Measurements from ENCODE around the gene GYG2. TPM values are rescaled to one million over a fixed set of nuclear protein-coding genes. Genes with fewer than 3 reads are reported as not detected.

Gene GYG2
- total RNA-seq, 4 donors from 2014 or later, result 3.8 to 13.7 (median 8.5) TPM

DNA sequence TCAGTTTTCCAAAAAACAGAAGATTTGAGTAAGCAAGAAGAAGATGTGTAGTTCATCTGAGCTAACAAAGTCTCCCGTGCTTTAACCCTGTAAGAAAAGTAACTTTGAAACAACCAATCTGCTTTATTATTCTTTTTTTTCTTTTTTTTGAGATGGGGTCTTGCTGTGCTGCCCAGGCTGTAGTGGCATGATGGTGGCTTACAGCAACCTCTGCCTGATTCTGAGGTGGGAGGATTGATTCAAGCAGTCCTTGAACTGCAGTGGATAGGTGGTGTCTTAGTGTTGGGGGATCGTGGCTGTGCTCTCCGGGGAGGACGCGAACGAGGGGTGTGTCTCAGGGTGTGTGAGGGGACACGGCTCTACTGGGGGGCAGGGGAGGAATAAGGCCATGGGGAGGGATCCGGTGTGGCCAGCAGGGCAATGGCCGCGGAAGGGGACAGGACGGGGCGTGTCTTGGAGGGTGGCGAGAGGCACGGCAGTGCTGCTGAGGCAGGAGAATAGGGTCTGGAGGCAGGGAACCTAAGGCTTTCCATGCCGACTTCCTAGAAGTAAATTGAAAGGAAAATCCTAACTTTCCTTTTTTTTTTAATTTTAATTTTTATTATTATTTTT is 98.0 kb downstream of the GYG2 start:
- no peaks in the 10 kb centered on the region for H3K27me3 ChIP-seq
- 72 to 95% methylated on average over 4 to 10 of the region's 15 CpGs for WGBS, 2 donors (ENCODE audit: low coverage in 1 of 2)
- peak overlapping the region in 2 of 4 donors; percentile 94 to 99 for H3K27ac ChIP-seq
- no peaks in the 10 kb centered on the region for H3K9me3 ChIP-seq
- H3K36me3 ChIP-seq, result peaks cover 0 to 23% of the 10 kb centered on the region in 2 donors
- no peak for TF ChIP-seq EP300 (IDR thresholded peaks at IDR 0.05)
- TF ChIP-seq CTCF (IDR thresholded peaks at IDR 0.05), result no peak
- TF ChIP-seq POLR2A (IDR thresholded peaks at IDR 0.05), result no peak
- TF ChIP-seq POLR2AphosphoS5 (IDR thresholded peaks at IDR 0.05), result no peak
- ATAC-seq, result no peak
- no peak overlapping the region for H3K4me3 ChIP-seq
- no peaks in the 10 kb centered on the region for H3K4me1 ChIP-seq

DNA sequence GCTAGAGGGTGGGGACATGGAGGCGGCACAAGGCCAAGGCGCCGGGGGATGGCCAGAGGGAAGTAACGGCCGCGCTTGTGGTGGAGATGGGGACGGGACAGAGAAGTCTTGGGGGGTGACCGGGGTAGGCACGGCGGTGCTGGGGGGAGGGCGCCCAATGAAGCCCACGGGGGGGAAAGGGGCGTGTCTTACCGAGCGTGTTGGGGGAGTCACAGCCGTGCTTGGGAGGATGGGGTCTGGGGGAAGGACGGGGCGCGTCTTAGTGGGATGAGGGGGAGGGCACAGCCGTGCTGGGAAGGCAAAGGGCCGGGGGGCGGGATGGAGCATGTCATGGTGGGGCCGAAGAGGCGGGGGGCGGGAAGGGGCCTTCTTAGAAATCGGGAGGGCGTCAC is 99.5 kb downstream of the GYG2 start:
- Histone ChIP-seq H3K27me3 (no peaks in the 10 kb centered on the region), H3K27ac (peak overlapping the region; percentile 94 to 99 (median 98)), H3K36me3 (peaks cover 0 to 13% of the 10 kb centered on the region in 2 donors), H3K4me3 (peak overlapping the region; percentile 70 to 90), H3K4me1 (no peaks in the 10 kb centered on the region), H3K9me3 (no peaks in the 10 kb centered on the region)
- TF ChIP-seq CTCF (IDR thresholded peaks at IDR 0.05), result no peak
- TF ChIP-seq POLR2AphosphoS5 (IDR thresholded peaks at IDR 0.05), result no peak
- no peak for TF ChIP-seq EP300 (IDR thresholded peaks at IDR 0.05)
- TF ChIP-seq POLR2A (IDR thresholded peaks at IDR 0.05), result no peak
- ATAC-seq, result peak; percentile 2
- no CpG with 5 or more reads among the region's 27 CpGs for WGBS, 2 donors (ENCODE audit: low coverage in 1 of 2)

- no peaks in the 10 kb centered on the region for H3K9me3 ChIP-seq
- peak within 1 kb of the TSS; percentile 94 to 99 (median 98) for H3K27ac ChIP-seq
- H3K4me3 ChIP-seq, result peak within 1 kb of the TSS; percentile 70 to 90
- WGBS, 2 donors (ENCODE audit: low coverage in 1 of 2), result 2% methylated on average over 14 of the region's 84 CpGs; no CpG with 5 or more reads in 1 of the 2 donors
- ATAC-seq, result peak; percentile 96
- H3K36me3 ChIP-seq, result peaks cover 0 to 9% of the 10 kb centered on the region in 2 donors
- TF ChIP-seq POLR2A (IDR thresholded peaks at IDR 0.05) (peak; percentile 90 to 93), CTCF (IDR thresholded peaks at IDR 0.05) (no peak), POLR2AphosphoS5 (IDR thresholded peaks at IDR 0.05) (peak; percentile 80)
- no peaks in the 10 kb centered on the region for H3K4me1 ChIP-seq
- H3K27me3 ChIP-seq, result no peaks in the 10 kb centered on the region
These were observed 100.1 kb downstream of the GYG2 start, which contains the start of gene ARSD for GRCh38 chrX:2928583-2929434. Gene ARSD, minus strand, starts transcription at chrX:2929339. Its CDS starts 64 bp downstream, at chrX:2929275.

- no peaks in the 10 kb centered on the region for H3K9me3 ChIP-seq
- H3K27ac ChIP-seq, result no peak overlapping the region
- H3K4me3 ChIP-seq, result no peak overlapping the region
- no peaks in the 10 kb centered on the region for H3K36me3 ChIP-seq
- no peak for ATAC-seq
- no peaks in the 10 kb centered on the region for H3K27me3 ChIP-seq
- WGBS, 2 donors (ENCODE audit: low coverage in 1 of 2), result 100% methylated on average over 1 of the region's 2 CpGs
- no peaks in the 10 kb centered on the region for H3K4me1 ChIP-seq
- TF ChIP-seq POLR2AphosphoS5 (IDR thresholded peaks at IDR 0.05) (no peak), EP300 (IDR thresholded peaks at IDR 0.05) (no peak), POLR2A (IDR thresholded peaks at IDR 0.05) (no peak), CTCF (IDR thresholded peaks at IDR 0.05) (no peak)
These were observed 102.4 kb downstream of the GYG2 start for GRCh38 chrX:2931155-2931554.

Data from gastroesophageal sphincter (tissue), 4 donors.